ENCODE measurements around the gene GNAT1. TPM values are rescaled to one million over a fixed set of nuclear protein-coding genes. Genes with fewer than 3 reads are reported as not detected.

GNAT1 gene
- total RNA-seq, 4 donors from 2014 or later, result not detected

- peak; percentile 99 to 100 for DNase-seq
- intact Hi-C loops (cut with DNase I), result no loop called here
- peak within 1 kb of the TSS; percentile 19 to 83 (median 82) for H3K4me3 ChIP-seq (replicated peaks in 1 of 3)
- H3K27me3 ChIP-seq, result no peaks in the 10 kb centered on the region
- H3K36me3 ChIP-seq, result peaks cover 3 to 4% of the 10 kb centered on the region in 2 donors
- peaks cover 26 to 31% of the 10 kb centered on the region in 2 donors for H3K4me1 ChIP-seq
- 0% methylated on average over 9 to 35 of the region's 75 CpGs for WGBS, 2 donors
- no peaks in the 10 kb centered on the region for H3K9me3 ChIP-seq
- peak; percentile 82 to 95 for TF ChIP-seq POLR2A (IDR thresholded peaks at IDR 0.05)
- TF ChIP-seq, protein P1, sequence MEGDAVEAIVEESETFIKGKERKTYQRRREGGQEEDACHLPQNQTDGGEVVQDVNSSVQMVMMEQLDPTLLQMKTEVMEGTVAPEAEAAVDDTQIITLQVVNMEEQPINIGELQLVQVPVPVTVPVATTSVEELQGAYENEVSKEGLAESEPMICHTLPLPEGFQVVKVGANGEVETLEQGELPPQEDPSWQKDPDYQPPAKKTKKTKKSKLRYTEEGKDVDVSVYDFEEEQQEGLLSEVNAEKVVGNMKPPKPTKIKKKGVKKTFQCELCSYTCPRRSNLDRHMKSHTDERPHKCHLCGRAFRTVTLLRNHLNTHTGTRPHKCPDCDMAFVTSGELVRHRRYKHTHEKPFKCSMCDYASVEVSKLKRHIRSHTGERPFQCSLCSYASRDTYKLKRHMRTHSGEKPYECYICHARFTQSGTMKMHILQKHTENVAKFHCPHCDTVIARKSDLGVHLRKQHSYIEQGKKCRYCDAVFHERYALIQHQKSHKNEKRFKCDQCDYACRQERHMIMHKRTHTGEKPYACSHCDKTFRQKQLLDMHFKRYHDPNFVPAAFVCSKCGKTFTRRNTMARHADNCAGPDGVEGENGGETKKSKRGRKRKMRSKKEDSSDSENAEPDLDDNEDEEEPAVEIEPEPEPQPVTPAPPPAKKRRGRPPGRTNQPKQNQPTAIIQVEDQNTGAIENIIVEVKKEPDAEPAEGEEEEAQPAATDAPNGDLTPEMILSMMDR (IDR thresholded peaks at IDR 0.05), result no peak
- H3K27ac ChIP-seq, result peak within 1 kb of the TSS; percentile 80 to 90 (median 83)
Observed at GRCh38 chr3:50235716-50236483, 44.5 kb downstream of the GNAT1 start, which contains the start of gene GNAI2. Gene GNAI2, plus strand, starts transcription at chr3:50236204. Its CDS starts 132 bp downstream, at chr3:50236336.

GRCh38 chr3:50236484-50237132 lies 45.2 kb downstream of the GNAT1 start:
- H3K4me1 ChIP-seq, result peaks cover 26 to 38% of the 10 kb centered on the region in 2 donors
- TF ChIP-seq POLR2A (IDR thresholded peaks at IDR 0.05), result no peak
- TF ChIP-seq, protein P1 (IDR thresholded peaks at IDR 0.05), result no peak
- 1 to 2% methylated on average over 11 to 13 of the region's 13 CpGs for WGBS, 2 donors

DNA sequence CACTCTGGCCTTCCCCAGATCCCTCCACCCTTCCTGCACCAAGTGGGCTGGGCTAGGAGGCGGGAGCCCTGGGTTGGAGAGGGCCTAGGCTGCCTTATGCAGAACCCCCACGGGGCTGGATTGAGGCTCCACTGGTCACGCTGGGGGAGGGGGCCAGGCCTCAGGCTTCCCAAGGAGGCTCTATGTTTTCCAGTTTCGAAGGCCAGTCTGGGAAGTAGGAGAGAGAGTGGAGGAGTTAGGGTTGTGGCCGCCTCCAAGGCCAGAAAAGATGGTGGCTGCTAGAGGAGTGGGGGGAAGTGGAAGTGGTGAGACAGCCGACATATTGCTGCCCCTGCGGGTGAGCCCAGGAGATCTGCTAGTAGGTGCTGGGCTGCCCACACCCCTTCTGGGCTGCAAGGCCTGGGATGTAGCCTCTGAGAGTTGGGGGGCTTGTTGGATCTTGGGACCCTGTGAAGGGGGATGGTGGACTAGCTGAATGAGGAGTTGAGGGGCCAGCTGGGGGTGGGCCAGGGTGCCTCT lies 45.8 kb downstream of the GNAT1 start:
- peak; percentile 54 for DNase-seq
- WGBS, 2 donors, result 2 to 5% methylated on average over 7 of the region's 7 CpGs
- peak overlapping the region; percentile 19 to 83 (median 82) for H3K4me3 ChIP-seq (replicated peaks in 1 of 3)

More at GRCh38 chr3:50236484-50237132, 45.2 kb downstream of the GNAT1 start:
- Histone ChIP-seq H3K4me3 (replicated peaks in 1 of 3) (peak overlapping the region; percentile 19 to 83 (median 82)), H3K27me3 (no peaks in the 10 kb centered on the region), H3K27ac (peak overlapping the region; percentile 80 to 90 (median 83)), H3K9me3 (no peaks in the 10 kb centered on the region), H3K36me3 (peaks cover 3 to 4% of the 10 kb centered on the region in 2 donors)
- no peak for DNase-seq
- intact Hi-C loops (cut with DNase I), result no loop called here

DNA sequence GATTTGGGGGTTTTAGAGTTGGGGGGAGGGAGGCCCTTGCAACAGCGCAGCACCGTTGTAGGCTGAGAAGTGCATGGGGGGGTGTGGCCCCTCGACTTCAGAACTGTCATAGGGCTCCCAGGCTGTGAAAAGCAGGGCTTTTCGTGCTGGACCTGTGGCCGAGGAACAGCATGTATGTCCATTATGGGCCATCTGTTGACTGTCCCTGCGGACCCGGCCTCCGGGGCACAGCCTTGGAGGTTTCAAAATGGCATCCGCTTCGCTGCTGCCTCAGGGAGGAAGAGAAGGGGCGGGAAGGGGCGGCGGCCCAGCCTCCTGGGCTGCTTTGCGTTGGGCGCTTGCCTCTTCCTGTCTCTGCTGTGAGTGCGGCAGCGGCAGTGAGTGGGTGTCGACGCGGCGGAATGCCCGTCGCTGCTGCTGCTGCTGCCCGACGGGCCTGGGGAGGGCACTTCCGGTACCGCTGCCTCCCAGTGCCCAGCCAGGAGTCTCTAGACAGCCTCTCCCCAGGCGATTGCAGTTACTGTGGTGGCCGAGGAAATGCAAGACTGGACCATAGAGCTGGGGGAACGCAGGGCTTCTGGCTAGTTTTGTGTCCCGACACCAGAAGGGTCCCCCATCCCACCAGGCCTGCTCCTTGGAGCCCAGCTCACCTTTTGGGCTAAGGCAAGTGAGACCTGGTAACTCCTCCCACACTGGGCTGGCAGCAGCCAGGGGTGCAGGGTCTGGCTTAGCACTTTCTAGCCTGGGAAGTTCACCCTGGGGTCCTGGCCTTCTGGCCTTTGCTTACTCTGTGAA lies 46.5 kb downstream of the GNAT1 start:
- no peaks in the 10 kb centered on the region for H3K9me3 ChIP-seq
- H3K27me3 ChIP-seq, result no peaks in the 10 kb centered on the region
- 2% methylated on average over 9 to 21 of the region's 31 CpGs for WGBS, 2 donors
- TF ChIP-seq, protein P1 (IDR thresholded peaks at IDR 0.05), result no peak
- peak in 1 of 2 donors; percentile 76 for TF ChIP-seq POLR2A (IDR thresholded peaks at IDR 0.05)
- H3K27ac ChIP-seq, result peak overlapping the region; percentile 80 to 90 (median 83)
- H3K4me3 ChIP-seq (replicated peaks in 1 of 3), result peak overlapping the region; percentile 19 to 83 (median 82)
- intact Hi-C loops (cut with DNase I), result no loop called here
- peaks cover 36 to 51% of the 10 kb centered on the region in 2 donors for H3K4me1 ChIP-seq
- peaks cover 3 to 4% of the 10 kb centered on the region in 2 donors for H3K36me3 ChIP-seq
- peak; percentile 88 to 90 for DNase-seq

More for the DNA sequence above, 45.8 kb downstream of the GNAT1 start:
- H3K36me3 ChIP-seq, result peaks cover 3 to 4% of the 10 kb centered on the region in 2 donors
- H3K27ac ChIP-seq, result peak overlapping the region; percentile 80 to 90 (median 83)
- intact Hi-C loops (cut with DNase I), result no loop called here
- H3K4me1 ChIP-seq, result peaks cover 29 to 44% of the 10 kb centered on the region in 2 donors
- no peaks in the 10 kb centered on the region for H3K27me3 ChIP-seq
- no peaks in the 10 kb centered on the region for H3K9me3 ChIP-seq
- no peak for TF ChIP-seq POLR2A (IDR thresholded peaks at IDR 0.05)
- TF ChIP-seq, protein P1 (IDR thresholded peaks at IDR 0.05), result no peak

Data from thyroid gland (tissue), 4 donors.